Activated T-cell treated with anti-CD3 and anti-CD28 coated beads for 1 hour (primary cell): ENCODE data around the gene GANAB.
A peak's percentile ranks its signal among the peaks of the same experiment; 100 is the strongest.
"Not testable (repeated sequence)": the region's sequence is repeated elsewhere in the genome, so short reads cannot be mapped to it uniquely, and the experiment has no call there.

Source experiments
- DNase-seq: peaks from one replicate; pipeline ENCODE4 v3.0.0-alpha.2; 2020; ENCODE audit warnings: low read depth

The GANAB gene

GRCh38 chr11:62601372-62602140, 44.9 kb downstream of the GANAB start, which contains the start of gene MTA2:
TSS of gene MTA2 (minus strand) at chr11:62601865. CDS start at chr11:62601450, 415 bp downstream.
- DNase-seq = peak; percentile 98

- DNase-seq = peak; percentile 29
These were observed 45.4 kb downstream of the GANAB start for GRCh38 chr11:62601122-62601371.

GRCh38 chr11:62600367-62601121, 45.9 kb downstream of the GANAB start:
- no peak for DNase-seq

DNA sequence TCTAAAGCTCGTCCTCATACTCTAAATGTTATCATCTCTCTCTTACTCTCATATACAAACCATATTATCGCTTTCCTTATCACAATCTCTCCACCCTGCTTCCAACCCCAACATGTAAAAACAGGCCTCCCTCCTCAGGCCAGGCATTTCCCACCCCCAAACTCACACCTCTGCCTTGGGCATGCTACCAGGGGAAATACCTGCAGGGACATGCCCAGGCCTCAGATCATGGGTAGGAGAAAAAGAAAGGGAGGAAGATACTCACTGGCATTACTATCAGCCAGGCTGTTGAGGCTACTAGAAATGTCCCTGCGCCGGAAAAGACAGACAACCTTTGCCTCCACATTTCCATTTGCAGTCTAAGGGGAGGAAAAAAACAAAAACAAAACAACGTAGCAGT, 46.5 kb downstream of the GANAB start:
- DNase-seq = no peak

DNA sequence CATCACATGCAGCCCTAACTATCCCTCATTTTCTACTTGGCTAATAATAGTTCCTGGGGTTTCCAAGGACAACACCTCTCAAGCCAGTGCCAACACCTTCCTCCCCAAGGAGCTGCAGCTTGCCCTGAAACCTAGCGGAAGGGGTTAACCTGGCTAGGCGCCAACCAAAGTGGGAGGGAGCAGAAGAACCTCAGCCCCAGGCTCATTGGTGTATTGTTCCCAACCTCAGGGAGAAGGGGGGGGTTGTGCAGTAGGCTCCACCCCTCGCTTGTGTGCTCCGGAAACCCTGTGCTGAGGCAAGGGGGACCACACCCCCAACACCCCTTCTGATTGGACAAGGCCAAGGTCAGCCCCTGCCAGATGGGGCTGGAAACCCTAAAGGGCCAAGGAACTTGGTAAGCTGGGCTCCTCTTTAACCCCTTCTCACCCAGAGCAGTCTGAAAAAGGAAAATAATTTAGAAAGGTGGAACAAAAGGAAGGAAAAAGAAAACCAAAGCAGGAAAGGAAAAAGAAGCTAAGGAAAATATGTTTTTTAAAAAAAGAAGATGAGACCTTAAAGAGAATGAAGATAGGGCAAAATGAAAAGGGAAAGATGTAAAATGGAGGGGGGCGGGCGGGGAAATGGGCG, 47.2 kb downstream of the GANAB start:
- DNase-seq = peak; percentile 94

DNA sequence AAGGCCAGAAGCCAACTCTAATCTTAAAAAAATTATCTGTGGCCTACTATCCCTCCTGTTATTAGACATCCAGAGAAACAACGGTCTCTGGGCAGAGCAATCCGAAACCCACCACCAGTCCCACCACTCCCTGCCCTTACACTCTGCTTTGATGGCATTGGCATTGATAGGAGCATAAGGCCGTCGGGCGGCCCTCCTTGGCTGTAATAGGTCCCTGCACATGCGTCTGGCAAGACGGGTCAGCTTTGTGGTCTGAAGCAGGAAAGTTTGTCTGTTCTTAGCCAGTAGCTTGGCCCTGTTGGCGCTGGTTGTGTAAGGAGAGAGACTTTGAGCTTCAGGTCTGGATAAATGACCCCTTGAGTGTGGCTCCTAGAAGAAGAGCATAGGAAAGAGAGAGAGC, 51.3 kb downstream of the GANAB start:
- no peak for DNase-seq

GRCh38 chr11:62593434-62594044, 52.9 kb downstream of the GANAB start:
- DNase-seq = peak; percentile 70

DNA sequence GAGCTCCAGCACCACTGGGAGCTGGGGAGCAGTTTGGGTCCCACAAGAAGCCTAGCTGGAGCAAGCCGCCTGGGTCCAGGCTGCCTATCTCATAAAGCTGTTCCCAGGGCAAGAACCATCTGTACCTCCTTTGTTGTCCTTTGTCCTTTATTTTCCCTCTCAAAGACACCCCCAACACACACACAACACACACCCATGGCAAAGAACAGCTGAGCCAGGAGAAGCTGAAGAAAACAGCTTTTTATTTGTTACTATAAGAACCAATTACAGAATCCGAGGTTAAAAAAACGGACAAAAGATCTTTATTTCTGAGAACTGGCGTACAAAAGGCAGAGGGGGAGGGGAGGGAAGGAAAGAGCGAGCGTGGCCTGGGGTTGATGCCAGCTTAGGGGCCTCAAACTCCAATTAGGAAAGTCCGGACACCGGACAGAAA, 53.4 kb downstream of the GANAB start:
- DNase-seq = no peak

DNA sequence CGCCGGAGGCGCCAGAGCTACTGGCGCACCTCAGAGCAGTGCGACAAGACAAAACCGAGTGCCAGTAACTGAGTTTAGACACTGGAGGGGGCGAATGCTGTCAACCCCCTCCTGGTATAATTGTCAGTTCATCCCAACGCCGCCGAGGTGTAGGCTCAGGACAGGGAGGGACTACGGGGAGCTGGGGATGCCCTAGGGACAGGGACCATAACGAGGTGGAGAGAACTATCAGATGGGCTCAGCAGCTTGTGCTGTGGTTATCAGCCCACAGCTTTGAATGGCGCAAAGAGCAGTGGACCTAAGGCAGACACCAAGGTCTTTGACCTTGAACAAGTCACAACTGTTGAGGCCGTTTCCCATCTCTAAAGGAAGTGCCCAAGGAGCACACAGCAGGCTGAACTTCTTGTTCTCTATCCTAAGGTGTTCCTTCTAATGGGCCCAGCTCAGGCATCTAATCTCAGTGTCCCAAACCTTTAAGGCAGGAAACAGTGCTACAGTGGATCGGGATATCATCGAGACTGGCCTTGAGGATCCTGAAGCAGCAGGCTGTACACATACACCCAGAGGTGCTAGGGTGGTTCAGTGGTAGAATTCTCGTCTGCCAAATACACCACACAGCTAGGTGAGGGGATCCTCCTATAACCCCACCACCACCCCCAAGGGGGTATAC, 54.1 kb downstream of the GANAB start:
- no peak for DNase-seq

DNA sequence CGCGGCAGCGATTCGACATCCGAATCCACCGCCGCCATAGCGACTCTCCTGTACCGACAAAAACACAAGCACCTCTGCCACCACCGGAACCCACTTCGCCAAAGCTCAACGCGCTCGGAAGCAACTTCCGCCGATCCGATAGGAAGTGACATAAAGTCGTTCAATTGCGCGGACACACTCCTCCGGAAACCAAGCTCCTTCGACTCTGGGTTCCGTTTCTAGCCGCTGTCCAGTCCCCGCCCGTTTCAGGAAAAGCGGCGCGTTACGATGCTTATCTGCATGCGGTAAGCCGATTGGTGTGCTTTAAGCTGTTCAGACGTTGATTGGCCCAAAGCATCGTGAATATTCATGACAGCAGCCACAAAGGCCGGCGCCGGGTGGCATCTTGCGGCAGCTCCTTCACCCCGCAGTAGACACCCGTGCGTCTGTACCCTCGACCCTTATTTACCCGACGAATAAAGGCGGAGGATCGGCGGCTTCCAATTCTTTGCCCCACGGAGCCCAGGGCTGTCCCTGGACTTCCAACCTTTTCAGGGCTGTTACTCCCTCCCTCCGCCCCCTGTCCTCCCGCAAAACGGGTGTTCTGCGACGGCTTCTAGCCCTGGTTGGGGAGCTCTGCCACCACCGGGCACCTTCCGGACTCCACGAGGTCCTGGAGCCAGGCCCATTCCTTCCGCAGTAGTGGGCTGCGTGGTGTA, 54.8 kb downstream of the GANAB start, which contains the start of gene TUT1:
Gene TUT1, minus strand, starts transcription at position 76 of the 698 bp plus-strand sequence. Its CDS starts 38 bp downstream, at position 38.
- DNase-seq = peak; percentile 92

- no peak for DNase-seq
These were observed 57.3 kb downstream of the GANAB start for GRCh38 chr11:62588966-62589637.

DNA sequence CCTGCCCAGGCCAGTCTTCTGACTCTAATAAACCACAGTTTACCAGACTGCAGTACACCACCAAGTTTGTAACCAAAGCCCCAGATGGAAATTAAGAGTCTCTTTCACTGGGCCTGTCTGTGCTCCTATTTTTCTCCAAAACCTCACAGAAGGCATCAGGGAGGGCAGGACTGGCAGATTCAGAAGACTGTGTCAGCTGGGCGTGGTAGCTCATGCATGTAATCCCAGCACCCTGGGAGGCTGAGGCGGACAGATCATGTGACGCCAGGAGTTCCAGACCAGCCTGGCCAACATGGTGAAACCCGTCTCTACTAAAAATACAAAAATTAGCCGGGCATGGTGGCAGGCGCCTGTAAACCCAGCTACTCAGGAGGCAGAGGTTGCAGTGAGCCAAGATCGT, 61.1 kb downstream of the GANAB start:
- DNase-seq = not testable (repeated sequence)

GRCh38 chr11:62581735-62582134, 64.7 kb downstream of the GANAB start:
- DNase-seq = not testable (repeated sequence)

- DNase-seq = no peak
These were observed 65.3 kb downstream of the GANAB start for GRCh38 chr11:62580959-62581715.

- DNase-seq = no peak
These were observed 67.2 kb downstream of the GANAB start for GRCh38 chr11:62579252-62579651.

GRCh38 chr11:62578541-62578940, 67.9 kb downstream of the GANAB start:
- no peak for DNase-seq

DNA sequence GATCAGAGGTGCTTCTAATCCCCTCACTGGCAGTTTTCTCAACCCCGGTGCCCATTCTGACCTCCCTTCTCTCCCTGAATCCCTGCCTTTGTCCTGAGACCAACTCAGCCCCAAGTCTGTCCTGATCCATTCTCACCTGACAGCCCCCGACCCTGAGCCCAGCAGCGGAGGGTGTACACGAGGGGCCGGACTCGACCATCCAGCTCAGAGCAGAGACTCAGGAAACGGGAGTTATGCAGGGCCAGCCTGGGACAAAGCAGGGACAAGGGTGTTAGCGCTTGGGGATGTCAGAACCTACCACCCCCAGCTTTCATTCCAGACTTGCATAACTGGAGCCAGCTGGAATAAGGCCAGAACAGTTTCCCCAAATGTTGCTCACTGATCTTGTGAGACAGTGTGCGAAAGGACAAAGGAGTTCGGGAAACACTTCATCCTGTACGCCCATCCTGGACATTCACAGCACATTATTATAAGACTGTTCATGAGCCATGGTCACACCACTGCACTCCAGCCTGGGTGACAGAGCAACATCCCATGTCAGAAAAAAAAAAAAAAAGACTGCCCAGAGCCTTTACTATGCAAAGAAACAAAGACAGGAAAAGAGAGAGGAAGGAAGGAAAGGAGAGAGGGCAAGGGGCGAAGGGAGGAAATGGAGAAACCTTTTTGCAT, 69.2 kb downstream of the GANAB start:
- no peak for DNase-seq

DNA sequence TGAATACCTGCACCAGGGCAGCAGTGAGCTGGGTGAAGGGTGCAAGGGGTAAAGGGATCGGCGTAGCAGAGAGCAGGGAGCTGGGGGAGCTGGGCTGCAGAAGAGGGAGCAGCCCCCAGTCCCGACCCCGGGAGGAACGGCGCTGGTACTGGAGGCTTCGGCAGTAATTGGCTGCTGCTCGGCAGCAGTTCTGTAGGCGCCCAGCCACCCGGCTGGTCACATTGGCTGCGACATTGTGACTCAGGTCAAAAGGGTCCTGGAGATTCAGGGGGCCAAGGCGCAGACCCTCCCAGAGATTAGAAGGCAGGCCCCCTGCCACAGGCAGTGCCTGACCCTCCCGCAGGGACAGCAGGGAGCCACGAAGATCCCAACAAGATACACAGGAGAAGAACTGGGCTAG, 70.6 kb downstream of the GANAB start:
- DNase-seq = no peak

GRCh38 chr11:62575156-62575555, 71.3 kb downstream of the GANAB start:
- no peak for DNase-seq
